GM21717 (cell line): ENCODE data around the gene IQSEC1.

Experiments
- ATAC-seq: cut with Tn5 transposase; IDR thresholded peaks from one replicate; pipeline ENCODE4 v1.9.1; 2021; ENCODE audit warnings: mild to moderate bottlenecking, moderate library complexity; ENCODE audit not compliant: unreplicated experiment

Gene IQSEC1

GRCh38 chr3:12961007-12961696, 112.1 kb downstream of the IQSEC1 start:
- no peak for ATAC-seq

- no peak for ATAC-seq
Measured at GRCh38 chr3:12960497-12960896, 112.7 kb downstream of the IQSEC1 start.

- no peak for ATAC-seq
Measured at GRCh38 chr3:12959838-12960378, 113.3 kb downstream of the IQSEC1 start.

- ATAC-seq: no peak
Measured at GRCh38 chr3:12959410-12959809, 113.8 kb downstream of the IQSEC1 start.

GRCh38 chr3:12957824-12958792, 115.1 kb downstream of the IQSEC1 start:
- no peak for ATAC-seq

- ATAC-seq: no peak
Measured at GRCh38 chr3:12957339-12957738, 115.9 kb downstream of the IQSEC1 start.

- no peak for ATAC-seq
Measured at GRCh38 chr3:12956316-12956660, 116.9 kb downstream of the IQSEC1 start.

GRCh38 chr3:12955651-12956315, 117.4 kb downstream of the IQSEC1 start:
- no peak for ATAC-seq

GRCh38 chr3:12954891-12955650, 118.2 kb downstream of the IQSEC1 start:
- peak; percentile 33 for ATAC-seq

- ATAC-seq: no peak
Measured at GRCh38 chr3:12954180-12954579, 119.0 kb downstream of the IQSEC1 start.

- ATAC-seq: no peak
Measured at GRCh38 chr3:12953201-12953995, 119.8 kb downstream of the IQSEC1 start.

GRCh38 chr3:12952343-12953200, 120.7 kb downstream of the IQSEC1 start:
- ATAC-seq: no peak

- peak; percentile 48 for ATAC-seq
Measured at GRCh38 chr3:12948891-12949711, 124.1 kb downstream of the IQSEC1 start.

GRCh38 chr3:12948371-12948770, 124.9 kb downstream of the IQSEC1 start:
- no peak for ATAC-seq

GRCh38 chr3:12947504-12948369, 125.5 kb downstream of the IQSEC1 start:
- no peak for ATAC-seq

- no peak for ATAC-seq
Measured at GRCh38 chr3:12946649-12947316, 126.4 kb downstream of the IQSEC1 start.
